Amygdala (tissue), 56 donors: ENCODE measurements around the gene LRRC8E.
A peak's percentile ranks its signal among the peaks of the same experiment; 100 is the strongest.

Experiments used
- DNase-seq, 56 donors: peaks; one replicate each; lab custom pipeline; 2025; lab: John Stamatoyannopoulos, UW

Gene LRRC8E

GRCh38 chr19:7903244-7904073, 15.1 kb downstream of the LRRC8E start, which contains the start of gene MAP2K7:
TSS of gene MAP2K7 (plus strand) at chr19:7903877. CDS start at chr19:7903945, 68 bp downstream.
- peak; percentile 87 to 100 (median 99) for DNase-seq

- DNase-seq, result peak in 5 of 56 donors; percentile 47 to 67 (median 49)
Measured at GRCh38 chr19:7904074-7905020, 16.0 kb downstream of the LRRC8E start.

GRCh38 chr19:7905268-7905667, 17.0 kb downstream of the LRRC8E start:
- DNase-seq, result no peak

DNA sequence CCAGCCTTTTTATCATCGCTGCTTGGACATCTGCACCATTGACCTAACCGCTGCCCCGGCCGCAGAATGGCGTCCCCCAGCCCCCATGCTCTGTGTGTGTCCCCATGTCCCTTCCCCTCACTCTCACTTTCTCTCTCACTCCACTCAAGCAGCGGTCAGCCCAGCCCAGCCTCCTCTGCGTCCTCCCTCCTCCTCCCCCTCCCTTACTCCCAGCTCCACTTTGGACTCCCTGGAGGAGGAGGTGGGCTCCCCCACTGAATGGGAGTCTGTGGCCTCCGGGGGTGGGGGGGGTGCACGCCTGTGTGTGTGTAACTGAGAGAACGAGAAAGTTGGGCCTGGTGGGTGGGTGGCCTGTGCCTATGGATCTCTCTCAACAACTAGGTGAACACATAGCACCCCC, 17.5 kb downstream of the LRRC8E start:
- no peak for DNase-seq

GRCh38 chr19:7907122-7907521, 18.8 kb downstream of the LRRC8E start:
- DNase-seq, result no peak

DNA sequence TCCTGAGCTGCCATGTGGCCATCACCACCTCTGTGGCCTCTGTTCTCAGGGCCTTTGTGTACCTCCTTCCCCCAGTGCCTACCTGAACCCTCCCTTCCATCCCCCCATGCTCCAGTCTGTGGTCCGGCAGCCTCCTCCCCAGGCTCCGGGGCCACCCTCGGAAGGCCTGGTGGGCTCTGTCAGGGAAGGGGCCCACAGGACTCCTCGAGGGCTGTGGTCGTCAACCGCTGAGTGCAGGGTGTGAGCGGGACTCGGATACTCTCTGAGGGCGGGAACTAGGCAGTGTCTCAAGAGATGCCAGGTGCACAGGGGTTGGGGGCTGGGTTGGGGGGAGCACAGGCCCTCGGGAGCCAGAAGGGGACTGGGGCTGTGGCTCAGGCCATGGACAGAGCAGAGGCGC, 19.2 kb downstream of the LRRC8E start:
- no peak for DNase-seq

DNA sequence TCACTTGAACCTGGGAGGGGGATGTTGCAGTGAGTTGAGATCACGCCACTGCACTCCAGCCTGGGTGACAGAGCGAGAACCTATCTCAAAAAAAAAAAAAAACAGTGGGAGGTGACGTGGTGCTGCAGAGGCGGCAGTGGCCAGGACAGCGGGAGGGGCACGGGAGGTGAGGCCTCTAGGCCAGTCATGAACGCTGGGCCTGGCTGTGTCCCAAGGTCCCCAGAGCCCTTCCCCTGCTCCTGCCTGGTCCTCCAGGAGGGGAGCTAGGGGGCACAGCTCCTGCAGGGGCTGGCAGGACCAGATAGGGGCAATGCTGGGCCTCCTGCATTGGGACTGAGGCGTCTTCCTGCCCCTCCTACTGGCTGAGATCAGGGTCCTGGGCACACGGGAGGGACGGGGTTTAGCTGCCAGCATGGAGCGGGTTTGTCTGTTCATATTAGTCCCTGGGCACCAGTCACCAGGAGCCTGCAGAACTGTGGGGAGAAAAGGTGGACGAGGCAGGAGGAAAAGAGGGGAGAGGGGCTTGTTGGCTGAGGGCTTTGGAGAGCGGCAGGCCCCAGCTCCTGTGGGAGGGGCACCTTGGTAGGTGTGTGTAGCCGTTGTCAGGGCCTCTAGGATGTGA, 19.9 kb downstream of the LRRC8E start:
- DNase-seq, result no peak

- no peak for DNase-seq
Measured at GRCh38 chr19:7908742-7909461, 20.6 kb downstream of the LRRC8E start.

GRCh38 chr19:7909471-7910067, 21.3 kb downstream of the LRRC8E start:
- DNase-seq, result no peak

DNA sequence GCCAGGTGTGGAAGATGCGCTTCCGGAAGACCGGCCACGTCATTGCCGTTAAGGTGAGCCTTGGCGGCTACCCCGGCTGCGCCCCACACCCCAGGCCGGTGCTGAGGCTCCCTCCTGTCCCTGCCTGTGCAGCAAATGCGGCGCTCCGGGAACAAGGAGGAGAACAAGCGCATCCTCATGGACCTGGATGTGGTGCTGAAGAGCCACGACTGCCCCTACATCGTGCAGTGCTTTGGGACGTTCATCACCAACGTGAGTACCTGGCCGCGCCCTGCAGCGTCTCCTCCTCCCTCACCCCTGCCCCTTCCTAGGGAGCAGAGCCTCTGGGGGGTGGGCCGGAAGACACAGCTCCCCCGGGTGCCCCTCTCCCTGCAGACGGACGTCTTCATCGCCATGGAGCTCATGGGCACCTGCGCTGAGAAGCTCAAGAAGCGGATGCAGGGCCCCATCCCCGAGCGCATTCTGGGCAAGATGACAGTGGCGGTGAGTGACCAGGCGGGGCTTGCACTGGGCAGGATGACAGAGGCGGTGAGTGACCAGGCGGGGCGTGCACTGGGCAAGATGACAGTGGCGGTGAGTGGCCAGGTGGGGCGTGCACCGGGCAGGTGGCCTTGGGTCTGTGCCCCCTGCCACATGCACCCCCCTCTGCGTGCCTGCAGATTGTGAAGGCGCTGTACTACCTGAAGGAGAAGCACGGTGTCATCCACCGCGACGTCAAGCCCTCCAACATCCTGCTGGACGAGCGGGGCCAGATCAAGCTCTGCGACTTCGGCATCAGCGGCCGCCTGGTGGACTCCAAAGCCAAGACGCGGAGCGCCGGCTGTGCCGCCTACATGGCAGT, 22.2 kb downstream of the LRRC8E start:
- no peak for DNase-seq

- DNase-seq, result no peak
Measured at GRCh38 chr19:7911508-7912143, 23.3 kb downstream of the LRRC8E start.

DNA sequence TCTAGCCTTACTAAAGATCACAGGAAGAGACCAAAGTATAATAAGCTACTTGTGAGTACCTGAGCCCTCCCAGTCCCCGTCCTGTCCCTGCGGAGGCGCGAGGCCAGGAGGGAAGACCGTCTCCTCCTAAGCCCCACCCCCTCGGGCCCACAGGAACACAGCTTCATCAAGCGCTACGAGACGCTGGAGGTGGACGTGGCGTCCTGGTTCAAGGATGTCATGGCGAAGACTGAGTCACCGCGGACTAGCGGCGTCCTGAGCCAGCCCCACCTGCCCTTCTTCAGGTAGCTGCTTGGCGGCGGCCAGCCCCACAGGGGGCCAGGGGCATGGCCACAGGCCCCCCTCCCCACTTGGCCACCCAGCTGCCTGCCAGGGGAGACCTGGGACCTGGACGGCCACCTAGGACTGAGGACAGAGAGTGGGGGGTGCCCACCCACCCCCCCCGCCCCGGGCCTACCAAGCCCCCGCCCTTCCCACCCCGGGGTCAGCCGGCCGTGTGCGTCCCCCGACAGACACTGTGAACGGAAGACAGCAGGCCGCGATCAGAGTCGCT, 23.9 kb downstream of the LRRC8E start:
- DNase-seq, result no peak

DNA sequence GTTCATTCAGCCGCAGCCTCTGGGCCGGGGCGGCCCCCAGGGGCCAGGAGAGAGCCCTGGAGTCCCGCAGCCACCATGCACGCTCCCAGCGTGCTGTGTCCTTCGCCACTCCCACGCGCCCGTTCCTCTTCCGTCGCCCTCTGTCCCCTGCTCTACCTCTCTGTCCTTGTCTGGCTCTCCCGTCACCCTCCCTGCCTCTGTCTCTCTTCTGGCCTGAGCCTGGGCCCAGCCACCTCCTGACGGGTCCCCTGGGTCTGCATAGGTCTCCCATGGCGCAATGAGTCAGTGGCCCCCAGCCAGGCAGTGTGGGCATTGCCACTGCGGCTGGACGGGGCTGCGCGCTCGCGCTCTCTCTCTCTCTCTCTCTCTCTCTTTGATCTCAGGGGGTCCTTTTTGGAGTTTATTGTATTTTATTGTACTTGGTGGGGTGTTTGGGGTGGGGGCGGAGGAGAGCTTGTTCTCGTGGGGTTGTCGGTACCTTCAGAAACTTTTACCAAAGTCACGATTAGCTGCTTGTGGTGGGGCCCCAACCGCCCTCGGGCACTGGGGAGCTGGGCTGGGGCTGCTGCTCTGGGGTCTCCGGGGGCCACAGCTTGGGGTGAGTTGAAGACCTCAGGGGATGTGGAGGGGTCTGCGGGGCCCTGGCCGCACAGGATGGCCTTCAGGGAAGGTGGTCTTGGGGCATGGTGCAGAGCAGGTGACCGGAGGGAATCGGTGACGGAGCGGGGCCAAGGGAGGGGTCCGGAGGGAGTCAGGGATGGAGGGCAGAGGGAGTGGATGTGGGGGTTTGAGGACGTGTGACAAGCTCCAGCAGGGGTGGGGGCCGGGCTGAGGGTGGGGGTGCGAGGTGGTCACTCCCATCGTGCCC, 24.6 kb downstream of the LRRC8E start:
- no peak for DNase-seq

GRCh38 chr19:7913652-7914051, 25.3 kb downstream of the LRRC8E start:
- no peak for DNase-seq

- DNase-seq, result no peak
Measured at GRCh38 chr19:7914099-7914498, 25.8 kb downstream of the LRRC8E start.

DNA sequence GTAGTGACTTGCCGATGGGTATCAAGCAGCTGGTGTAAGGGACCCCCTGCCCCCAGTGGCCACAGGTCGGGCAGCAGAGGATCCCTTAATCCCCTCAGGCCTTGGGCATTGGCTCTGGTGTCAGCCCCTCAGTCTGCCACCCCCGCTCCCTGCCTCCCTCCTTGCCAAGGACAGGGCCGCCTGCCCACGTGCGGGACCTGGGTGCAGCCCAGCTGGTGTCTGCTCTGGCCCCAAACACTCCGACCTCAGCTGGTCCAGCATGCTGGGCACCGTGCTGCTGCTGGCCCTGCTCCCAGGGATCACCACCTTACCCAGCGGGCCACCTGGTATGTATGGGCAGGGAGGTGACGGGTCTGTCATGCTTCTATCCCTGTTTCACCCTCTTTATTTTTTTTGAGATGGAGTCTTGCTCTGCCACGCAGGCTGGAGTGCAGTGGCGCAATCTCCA, 26.3 kb downstream of the LRRC8E start, which contains the start of gene TGFBR3L:
TGFBR3L (plus strand) TSS at position 233 of the 448 bp plus-strand sequence.
- DNase-seq, result no peak
